Pancreas (tissue), 10 donors: ENCODE measurements around the gene RIPOR2. TPM values are rescaled to one million over a fixed set of nuclear protein-coding genes. Genes with fewer than 3 reads are reported as not detected.
"Not testable (repeated sequence)": the region's sequence is repeated elsewhere in the genome, so short reads cannot be mapped to it uniquely, and the experiment has no call there.

Experiments used
- ATAC-seq, 4 donors: fragments of 200-7000 bp; cut with Tn5 transposase; one replicate each; pipeline versions ENCODE4 v1.8.0 to v1.9.1; 2020; ENCODE audit warnings: mild to moderate bottlenecking in 4 of 4, moderate library complexity in 4 of 4
- DNase-seq, 6 donors: peaks; one replicate each; pipeline ENCODE4 v3.0.0-alpha.2; 2020
- FAIRE-seq: peaks from 2 replicates; lab custom pipeline; 2012; peaks lifted over from hg19 to GRCh38; lab: Jason Lieb, UNC
- H3K27ac ChIP-seq, 4 donors: fragments of 200-600 bp; sonication (generic); 1 replicate in 3 of 4; 2 replicates in 1 of 4; pipeline versions ENCODE4 v1.5.0 to v1.8.0; 2020
- H3K27me3 ChIP-seq, 4 donors: fragments of 200-600 bp; one replicate each; pipeline ENCODE4 v1.8.0; 2021
- H3K36me3 ChIP-seq, 3 donors: fragments of 200-600 bp; sonication (generic) in 1 of 3; one replicate each; pipeline versions ENCODE4 v1.5.0 to v1.8.0; 2020 to 2021
- H3K4me1 ChIP-seq, 3 donors: fragments of 200-600 bp; one replicate each; pipeline ENCODE4 v1.8.0; 2021
- H3K4me3 ChIP-seq, 4 donors: fragments of 200-600 bp; sonication (generic) in 2 of 4; one replicate each; pipeline versions ENCODE4 v1.5.0 to v1.8.0; 2020 to 2021
- H3K9me3 ChIP-seq, 4 donors: fragments of 200-600 bp; one replicate each; pipeline ENCODE4 v1.8.0; 2021
- CTCF ChIP-seq, 4 donors: fragments of 200-600 bp; sonication (generic) in 3 of 4; IDR thresholded peaks; one replicate each; pipeline versions ENCODE4 v1.5.0 to v1.8.0; 2021; ENCODE audit warnings: antibody characterized with exemption in 4 of 4
- WGBS, 2 donors: extraction: QIAGEN DNeasy Blood & Tissue Kit; methylation state at CpG; one replicate each; pipeline ENCODE4 v1.1.7; 2013; 5-methylcytosine and 5-hydroxymethylcytosine counted together
- intact Hi-C, 3 donors: fragments of 100-400 bp; cut with DNase I; formaldehyde crosslinking; loops; one replicate each; pipeline versions ENCODE4 v1.11.1 to v1.14.2; 2022
- polyA plus RNA-seq, 2 donors: library from polyadenylated mRNA; stranded (reverse); fragments of 200-250 nt; gene quantifications; one replicate each; pipeline ENCODE4 v1.2.3, GENCODE V29; 2013
- total RNA-seq, 6 donors: library from RNA; stranded (reverse); fragmentation: NEBNext Ultra II Directional in 4 of 6; extraction: Animal tissue kit (Norgen Biotek cat#: 25700) in 4 of 6; gene quantifications; one replicate each; pipeline versions ENCODE4 v1.2.1 to v1.2.4, GENCODE V29; 2021 to 2023
- donor health status: healthy with polysubstance abuse.
- donor health status: DM: no; HTN: no; CAD: no; lungs with moderate emphysema.
- donor health status: DM: no; HTN: no; CAD: no.
- donor health status: control.
- donor health status: control.
- donor health status: Bipolar disorder and iron deficiency.
- donor health status: DM: yes; HTN: yes; CAD: no.
- donor health status: DM: no; HTN: no; CAD: no.
- donor health status: DM: no; HTN: no; CAD: no.
- donor health status: DM: yes; HTN: yes; CAD: no.

The RIPOR2 gene
- total and polyA plus RNA-seq, 8 donors, result 0.28 to 3.7 (median 1.00) TPM

DNA sequence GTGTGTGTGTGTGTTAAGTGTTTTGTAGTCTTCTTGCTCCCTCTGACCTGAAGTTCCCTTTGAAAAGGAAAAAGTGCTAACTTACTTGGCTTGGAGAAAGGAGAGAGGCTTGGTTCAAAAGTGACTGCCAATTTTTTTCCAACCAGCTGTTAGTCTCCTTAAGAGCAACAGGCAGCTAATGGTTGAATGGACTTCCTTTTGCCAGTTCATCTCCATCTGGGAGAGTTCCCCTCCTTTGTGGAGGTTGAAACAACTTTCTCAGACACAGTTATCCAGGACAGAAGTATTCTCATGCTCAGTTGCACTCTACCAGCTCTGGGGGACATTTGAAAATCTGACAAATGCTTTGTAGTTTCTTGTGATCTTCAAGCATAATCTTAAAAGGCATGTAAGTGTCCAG, 4.5 kb downstream of the RIPOR2 start:
- Histone ChIP-seq H3K27ac (no peak overlapping the region), H3K27me3 (no peaks in the 10 kb centered on the region), H3K4me1 (no peaks in the 10 kb centered on the region), H3K9me3 (no peaks in the 10 kb centered on the region), H3K36me3 (no peaks in the 10 kb centered on the region), H3K4me3 (no peak overlapping the region)
- intact Hi-C loops, result no loop called here
- FAIRE-seq (no peak), ATAC-seq (no peak), DNase-seq (no peak)
- no peak for TF ChIP-seq CTCF (IDR thresholded peaks at IDR 0.05)

- Histone ChIP-seq H3K27me3 (no peaks in the 10 kb centered on the region), H3K36me3 (no peaks in the 10 kb centered on the region), H3K27ac (no peak overlapping the region), H3K4me3 (no peak overlapping the region), H3K4me1 (no peaks in the 10 kb centered on the region), H3K9me3 (no peaks in the 10 kb centered on the region)
- FAIRE-seq, result no peak
- no peak for ATAC-seq
- no peak for TF ChIP-seq CTCF (IDR thresholded peaks at IDR 0.05)
- WGBS, 2 donors, result 20 to 27% methylated on average over 2 of the region's 2 CpGs
- DNase-seq, result no peak
- intact Hi-C loops, result no loop called here
These were observed 5.3 kb downstream of the RIPOR2 start for GRCh38 chr6:24930431-24930871.

DNA sequence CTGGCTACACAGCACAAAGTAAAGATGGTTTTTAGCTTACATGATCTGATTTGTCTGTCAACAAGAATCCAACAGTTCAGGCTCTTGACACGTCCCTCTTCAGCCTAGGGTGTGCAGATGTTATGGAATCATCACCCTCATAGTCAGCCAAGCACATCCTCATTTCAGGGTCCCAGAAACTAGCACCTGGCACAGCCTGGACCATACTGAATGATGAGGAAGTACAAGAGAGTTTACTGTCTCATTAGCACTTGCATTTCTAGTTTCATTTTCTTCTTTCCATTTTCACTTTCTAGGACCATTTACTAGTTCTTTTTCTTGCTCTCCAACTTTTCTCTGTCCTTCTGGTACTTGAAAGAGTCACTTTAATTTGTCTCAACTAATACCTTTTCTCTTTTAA, 6.5 kb downstream of the RIPOR2 start:
- Histone ChIP-seq H3K4me3 (no peak overlapping the region), H3K9me3 (no peaks in the 10 kb centered on the region), H3K27ac (no peak overlapping the region), H3K4me1 (no peaks in the 10 kb centered on the region), H3K27me3 (no peaks in the 10 kb centered on the region), H3K36me3 (no peaks in the 10 kb centered on the region)
- intact Hi-C loops, result no loop called here
- 55 to 62% methylated on average over 1 of the region's 1 CpG for WGBS, 2 donors
- FAIRE-seq (no peak), DNase-seq (no peak), ATAC-seq (peak in 1 of 4 donors; percentile 38)
- TF ChIP-seq CTCF (IDR thresholded peaks at IDR 0.05), result no peak

DNA sequence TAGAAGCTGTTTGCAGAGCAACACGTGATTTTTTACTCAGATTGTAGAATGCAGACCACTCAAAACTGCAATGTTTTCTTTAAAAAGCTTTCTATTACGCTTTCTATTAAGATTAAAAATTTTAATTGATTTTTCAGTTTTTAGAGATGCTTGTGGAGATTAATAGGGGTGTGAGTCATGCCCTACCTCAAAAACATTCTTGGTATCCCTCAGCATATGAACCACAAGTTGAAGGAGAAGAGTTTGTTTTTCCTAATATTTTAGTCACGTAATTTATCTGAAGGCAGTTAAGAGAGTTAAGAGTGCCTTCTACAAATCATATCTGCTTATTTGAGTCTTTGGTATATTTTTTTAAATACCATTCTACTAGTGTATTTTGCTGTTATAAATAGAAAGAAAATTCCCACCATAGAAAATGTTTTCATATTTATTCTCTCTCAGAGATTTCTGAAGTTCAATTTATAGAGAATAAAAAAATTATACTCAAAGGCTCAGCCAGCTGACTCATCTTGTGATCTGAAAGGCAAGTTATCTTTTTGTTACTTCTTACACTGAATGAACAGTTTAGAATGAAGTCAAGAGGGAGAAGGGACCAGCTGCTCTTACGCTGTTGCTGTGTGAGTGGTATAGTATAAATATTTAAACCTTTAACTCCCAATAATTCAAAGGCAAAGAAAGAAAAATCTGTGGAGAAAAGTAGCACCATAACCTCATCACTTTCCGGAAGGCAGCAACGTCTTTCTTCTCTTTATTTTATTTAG, 7.6 kb downstream of the RIPOR2 start:
- WGBS, 2 donors, result 75 to 80% methylated on average over 6 of the region's 6 CpGs
- Histone ChIP-seq H3K9me3 (no peaks in the 10 kb centered on the region), H3K36me3 (no peaks in the 10 kb centered on the region), H3K4me3 (no peak overlapping the region), H3K27ac (no peak overlapping the region), H3K4me1 (no peaks in the 10 kb centered on the region), H3K27me3 (no peaks in the 10 kb centered on the region)
- intact Hi-C loops, result no loop called here
- no peak for TF ChIP-seq CTCF (IDR thresholded peaks at IDR 0.05)
- ATAC-seq, result no peak
- DNase-seq, result no peak
- no peak for FAIRE-seq

GRCh38 chr6:24927277-24927955, 8.3 kb downstream of the RIPOR2 start:
- H3K9me3 ChIP-seq, result no peaks in the 10 kb centered on the region
- no peak overlapping the region for H3K4me3 ChIP-seq
- intact Hi-C loops, result no loop called here
- no peak overlapping the region for H3K27ac ChIP-seq
- H3K36me3 ChIP-seq, result no peaks in the 10 kb centered on the region
- FAIRE-seq (no peak), DNase-seq (no peak), ATAC-seq (no peak)
- H3K27me3 ChIP-seq, result no peaks in the 10 kb centered on the region
- H3K4me1 ChIP-seq, result no peaks in the 10 kb centered on the region
- no peak for TF ChIP-seq CTCF (IDR thresholded peaks at IDR 0.05)
- 89 to 94% methylated on average over 3 of the region's 3 CpGs for WGBS, 2 donors

GRCh38 chr6:24926647-24927046, 9.1 kb downstream of the RIPOR2 start:
- H3K4me3 ChIP-seq, H3K36me3 ChIP-seq, ATAC-seq, intact Hi-C loops, DNase-seq, H3K27me3 ChIP-seq, FAIRE-seq, H3K4me1 ChIP-seq, H3K9me3 ChIP-seq, H3K27ac ChIP-seq: not testable (repeated sequence)
- 77 to 85% methylated on average over 3 of the region's 3 CpGs for WGBS, 2 donors
